GM06990 (cell line): ENCODE results near the gene ACOT7.

Experiments used
- DNase-seq: peaks from one replicate; pipeline ENCODE4 v3.0.0-alpha.2; 2011; ENCODE audit not compliant: insufficient read length; ENCODE audit errors: extremely low read depth
- H3K27me3 ChIP-seq: replicated peaks from 2 replicates; pipeline ENCODE4 v1.6.0; 2011; ENCODE audit warnings: low read length; ENCODE audit not compliant: control insufficient read depth, insufficient read depth
- H3K36me3 ChIP-seq: 2 replicates; pipeline ENCODE4 v1.5.1; 2011; ENCODE audit warnings: low read length; ENCODE audit not compliant: control insufficient read depth, insufficient read depth
- H3K4me3 ChIP-seq: replicated peaks from 2 replicates; pipeline ENCODE4 v1.5.1; 2011; ENCODE audit warnings: low read depth, mild to moderate bottlenecking, control low read depth, low read length
- TF ChIP-seq, protein P1 (sequence below): IDR thresholded peaks from 2 replicates; pipeline ENCODE4 v1.5.1; 2011; ENCODE audit warnings: low read length, control low read depth, mild to moderate bottlenecking, inconsistent platforms; ENCODE audit not compliant: insufficient read depth, poor library complexity, severe bottlenecking

The ACOT7 gene

GRCh38 chr1:6299557-6300165, 93.9 kb downstream of the ACOT7 start:
- no peak overlapping the region for H3K4me3 ChIP-seq
- DNase-seq, result no peak
- no peaks in the 10 kb centered on the region for H3K27me3 ChIP-seq
- TF ChIP-seq, protein P1, sequence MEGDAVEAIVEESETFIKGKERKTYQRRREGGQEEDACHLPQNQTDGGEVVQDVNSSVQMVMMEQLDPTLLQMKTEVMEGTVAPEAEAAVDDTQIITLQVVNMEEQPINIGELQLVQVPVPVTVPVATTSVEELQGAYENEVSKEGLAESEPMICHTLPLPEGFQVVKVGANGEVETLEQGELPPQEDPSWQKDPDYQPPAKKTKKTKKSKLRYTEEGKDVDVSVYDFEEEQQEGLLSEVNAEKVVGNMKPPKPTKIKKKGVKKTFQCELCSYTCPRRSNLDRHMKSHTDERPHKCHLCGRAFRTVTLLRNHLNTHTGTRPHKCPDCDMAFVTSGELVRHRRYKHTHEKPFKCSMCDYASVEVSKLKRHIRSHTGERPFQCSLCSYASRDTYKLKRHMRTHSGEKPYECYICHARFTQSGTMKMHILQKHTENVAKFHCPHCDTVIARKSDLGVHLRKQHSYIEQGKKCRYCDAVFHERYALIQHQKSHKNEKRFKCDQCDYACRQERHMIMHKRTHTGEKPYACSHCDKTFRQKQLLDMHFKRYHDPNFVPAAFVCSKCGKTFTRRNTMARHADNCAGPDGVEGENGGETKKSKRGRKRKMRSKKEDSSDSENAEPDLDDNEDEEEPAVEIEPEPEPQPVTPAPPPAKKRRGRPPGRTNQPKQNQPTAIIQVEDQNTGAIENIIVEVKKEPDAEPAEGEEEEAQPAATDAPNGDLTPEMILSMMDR, result no peak
- peaks cover 3% of the 10 kb centered on the region; the same call in 1 of the 2 replicates for H3K36me3 ChIP-seq

- H3K36me3 ChIP-seq, result peaks cover 5% of the 10 kb centered on the region
- no peaks in the 10 kb centered on the region for H3K27me3 ChIP-seq
- H3K4me3 ChIP-seq, result no peak overlapping the region
- no peak for DNase-seq
- TF ChIP-seq, protein P1, result no peak
Observed at GRCh38 chr1:6298940-6299465, 94.6 kb downstream of the ACOT7 start.

GRCh38 chr1:6298530-6298929, 95.0 kb downstream of the ACOT7 start:
- no peak for DNase-seq
- TF ChIP-seq, protein P1, result no peak
- peaks cover 10% of the 10 kb centered on the region for H3K36me3 ChIP-seq

DNA sequence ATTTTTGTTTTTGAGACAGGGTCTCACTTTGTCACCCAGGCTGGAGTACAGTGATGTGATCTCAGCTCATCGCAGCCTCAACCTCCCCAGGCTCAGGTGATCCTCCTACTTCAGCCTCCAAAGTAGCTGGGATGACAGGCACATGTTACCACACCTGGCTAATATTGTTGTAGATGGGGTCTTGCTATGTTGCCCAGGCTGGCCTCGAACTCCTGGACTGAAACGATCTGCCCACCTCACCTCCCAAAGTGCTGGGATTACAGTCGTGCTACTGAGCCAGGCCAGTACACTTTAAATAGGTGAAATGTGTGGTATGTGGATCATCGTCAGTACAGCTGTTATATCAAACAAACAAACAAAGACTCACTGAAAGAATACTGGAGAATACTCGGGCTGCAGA, 97.7 kb downstream of the ACOT7 start:
- TF ChIP-seq, protein P1, result no peak
- DNase-seq, result no peak
- no peak overlapping the region for H3K4me3 ChIP-seq
- H3K36me3 ChIP-seq, result peaks cover 10% of the 10 kb centered on the region
- H3K27me3 ChIP-seq, result no peaks in the 10 kb centered on the region

More at GRCh38 chr1:6298530-6298929, 95.0 kb downstream of the ACOT7 start:
- Histone ChIP-seq H3K27me3 (no peaks in the 10 kb centered on the region), H3K4me3 (no peak overlapping the region)

- TF ChIP-seq, protein P1, result no peak
- Histone ChIP-seq H3K4me3 (no peak overlapping the region), H3K27me3 (no peaks in the 10 kb centered on the region), H3K36me3 (peaks cover 9% of the 10 kb centered on the region)
- DNase-seq, result no peak
Observed at GRCh38 chr1:6294890-6295556, 98.5 kb downstream of the ACOT7 start.
